Mononuclear cell (primary cell): ENCODE results near the gene RAB11FIP3. TPM values are rescaled to one million over a fixed set of nuclear protein-coding genes. Genes with fewer than 3 reads are reported as not detected.
"Not testable (repeated sequence)": the region's sequence is repeated elsewhere in the genome, so short reads cannot be mapped to it uniquely, and the experiment has no call there.

ENCODE experiments used
- H3K27me3 ChIP-seq: 2 replicates; pipeline ENCODE4 v1.6.0; 2011; ENCODE audit warnings: low read length, control low read depth; ENCODE audit not compliant: insufficient read depth
- H3K4me1 ChIP-seq: 2 replicates; pipeline ENCODE4 v1.5.1; 2011; ENCODE audit warnings: mild to moderate bottlenecking, low read length, control low read depth; ENCODE audit not compliant: insufficient read depth
- H3K4me3 ChIP-seq: 2 replicates; pipeline ENCODE4 v1.5.1; 2011; ENCODE audit warnings: mild to moderate bottlenecking, low read length, moderate library complexity
- H3K9me3 ChIP-seq: 2 replicates; pipeline ENCODE4 v1.5.1; 2011; ENCODE audit warnings: low read depth, mild to moderate bottlenecking, control low read depth, low read length
- total RNA-seq: library from RNA; depleted of rRNA; stranded (reverse); fragments of >200 nt; gene quantifications from one replicate; pipeline ENCODE4 v1.2.3, GENCODE V29; 2012

RAB11FIP3 gene
- total RNA-seq, 1 donor = 6.5 TPM

DNA sequence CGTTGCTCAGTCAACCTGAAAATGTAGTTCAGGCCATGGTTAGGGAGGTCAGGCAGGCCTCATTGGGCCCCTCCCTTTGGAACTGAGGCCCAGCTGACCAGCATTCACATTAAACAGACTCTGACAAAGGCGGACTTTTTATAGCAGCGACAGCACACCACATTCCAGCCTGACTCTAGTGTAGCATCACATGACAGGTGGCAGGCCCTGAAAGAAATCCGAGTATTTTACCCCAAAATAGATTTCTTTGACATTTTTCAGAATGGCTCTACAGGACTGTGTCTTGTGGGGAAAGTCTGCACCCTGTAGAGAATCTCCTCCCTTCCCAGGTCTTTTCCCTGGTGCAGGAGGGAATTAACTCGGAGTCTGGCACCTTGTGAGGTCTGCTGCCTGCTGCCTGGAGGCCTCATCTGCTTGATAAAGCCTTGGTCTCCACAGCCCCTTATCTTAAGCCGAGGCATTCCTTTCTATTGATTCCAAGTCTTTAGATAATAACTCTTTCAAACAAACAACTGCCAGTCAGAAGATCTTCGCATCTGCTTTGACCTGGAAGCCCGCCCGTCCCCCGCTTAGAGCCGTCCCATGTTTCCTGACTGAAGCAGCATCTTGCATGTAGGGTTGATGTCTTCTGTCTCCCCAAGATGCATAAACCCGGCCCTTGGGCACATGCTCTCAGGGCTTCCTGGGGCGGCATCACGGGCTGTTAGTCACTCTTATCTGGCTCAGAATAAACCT is 58.1 kb downstream of the RAB11FIP3 start:
- H3K9me3 ChIP-seq = no peaks in the 10 kb centered on the region
- H3K4me3 ChIP-seq = no peak overlapping the region
- H3K4me1 ChIP-seq = no peaks in the 10 kb centered on the region
- H3K27me3 ChIP-seq = no peaks in the 10 kb centered on the region

DNA sequence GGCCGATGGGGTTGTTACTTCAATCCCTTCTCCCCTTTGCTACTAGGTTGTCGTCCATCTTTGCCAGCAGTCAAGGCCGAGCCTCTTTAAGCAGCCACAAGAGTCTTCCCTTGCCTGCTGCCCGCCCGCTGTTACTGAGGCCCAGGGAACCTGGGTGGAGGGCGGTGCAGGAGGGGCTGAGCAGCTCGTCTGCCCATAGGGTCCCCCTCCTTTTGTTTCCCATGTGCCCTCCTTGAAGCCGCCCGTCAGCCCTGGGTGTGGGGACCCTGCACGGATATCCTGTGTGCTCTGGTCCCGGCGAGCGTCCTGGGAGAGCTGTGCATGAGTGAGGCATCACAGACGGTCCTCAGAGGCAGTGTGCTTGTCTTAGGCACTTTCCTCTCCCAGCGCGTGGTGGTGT is 64.2 kb downstream of the RAB11FIP3 start:
- Histone ChIP-seq H3K9me3 (no peaks in the 10 kb centered on the region), H3K4me3 (no peak overlapping the region), H3K4me1 (no peaks in the 10 kb centered on the region), H3K27me3 (no peaks in the 10 kb centered on the region)

DNA sequence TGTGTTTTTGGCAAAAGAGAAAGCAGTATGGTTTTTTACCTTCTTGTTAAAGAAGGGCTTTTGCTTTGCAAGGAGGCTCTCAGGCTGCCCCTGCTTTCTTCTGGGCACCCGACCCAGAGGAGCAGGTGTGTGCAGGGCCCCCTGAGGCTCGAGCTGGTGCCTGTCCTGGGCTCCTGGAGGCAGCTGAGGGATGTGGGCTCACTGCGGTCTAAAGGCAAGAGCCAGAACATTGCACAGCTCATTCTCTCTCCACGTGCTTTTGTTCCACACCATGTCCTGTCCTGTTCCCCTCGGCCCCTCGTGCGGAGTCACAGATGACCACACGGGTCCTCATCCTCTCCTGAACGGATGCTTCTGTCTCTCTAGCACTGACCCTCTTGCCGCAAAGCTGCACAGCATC is 65.3 kb downstream of the RAB11FIP3 start:
- Histone ChIP-seq H3K27me3 (no peaks in the 10 kb centered on the region), H3K4me1 (no peaks in the 10 kb centered on the region)

DNA sequence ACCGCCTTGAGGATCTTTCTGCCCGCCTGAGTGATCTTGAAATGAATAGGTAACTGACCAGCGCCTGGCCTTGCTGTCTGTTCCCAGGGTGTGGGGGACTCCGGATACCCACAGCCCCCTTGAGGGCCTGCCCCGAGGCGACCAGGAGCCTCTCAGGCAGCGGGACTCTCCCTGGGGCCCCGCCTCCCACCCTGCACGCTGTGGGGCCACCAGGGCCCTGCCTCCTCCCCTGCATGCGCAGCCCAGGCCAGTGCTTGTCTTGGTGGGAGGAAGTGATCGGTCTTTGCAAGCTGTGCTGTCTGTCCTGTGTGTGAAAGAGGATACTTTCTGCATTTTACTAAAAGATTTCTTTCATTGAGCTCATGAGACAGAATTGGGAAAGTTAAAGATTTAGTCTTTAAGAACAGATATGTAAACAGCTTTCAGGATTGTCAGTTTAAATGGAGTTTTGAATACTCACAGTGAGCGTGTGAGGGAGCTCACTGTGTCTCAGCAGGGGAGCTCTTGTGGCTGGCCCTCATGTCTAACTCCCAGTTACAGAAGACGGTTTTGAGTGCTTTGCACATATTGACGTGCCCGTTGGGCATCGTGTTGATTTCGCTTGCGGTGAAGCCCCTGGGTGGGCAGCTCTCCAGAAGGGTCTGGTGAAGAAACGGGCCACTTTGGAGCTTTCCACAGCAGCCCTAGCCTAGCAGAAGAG is 65.9 kb downstream of the RAB11FIP3 start:
- Histone ChIP-seq H3K4me3 (no peak overlapping the region), H3K9me3 (no peaks in the 10 kb centered on the region), H3K4me1 (no peaks in the 10 kb centered on the region), H3K27me3 (no peaks in the 10 kb centered on the region)

More for the DNA sequence above, 65.3 kb downstream of the RAB11FIP3 start:
- Histone ChIP-seq H3K9me3 (no peaks in the 10 kb centered on the region), H3K4me3 (no peak overlapping the region)

DNA sequence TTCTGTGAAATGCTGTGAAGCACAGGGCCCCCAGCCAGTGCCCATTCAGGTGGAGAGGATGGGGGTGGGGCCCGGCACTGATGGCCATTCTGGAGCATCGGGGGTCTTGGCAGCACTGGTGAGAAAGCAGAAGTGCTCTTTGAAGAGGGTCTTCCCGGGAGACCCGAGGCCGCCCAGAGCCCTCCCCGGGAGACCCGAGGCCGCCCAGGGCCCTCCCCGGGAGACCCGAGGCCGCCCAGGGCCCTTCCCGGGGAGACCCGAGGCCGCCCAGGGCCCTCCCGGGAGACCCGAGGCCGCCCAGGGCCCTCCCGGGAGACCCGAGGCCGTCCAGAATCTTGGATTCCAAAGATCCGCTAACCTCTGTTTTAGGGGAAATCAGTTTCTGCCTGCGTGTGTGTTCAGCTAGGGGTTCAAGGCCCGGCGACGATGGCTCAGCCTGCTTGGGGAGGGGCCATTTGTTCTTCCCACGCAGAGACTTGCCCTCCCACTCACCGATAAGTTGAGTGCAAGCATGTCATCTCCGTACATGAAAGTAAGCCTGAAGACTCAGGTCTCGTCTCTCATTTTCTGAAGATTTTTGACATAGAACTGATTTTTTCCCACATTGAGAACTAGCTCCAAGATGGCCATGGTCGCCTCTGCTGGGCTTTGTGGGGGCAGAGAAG is 66.9 kb downstream of the RAB11FIP3 start:
- Histone ChIP-seq H3K27me3 (no peaks in the 10 kb centered on the region), H3K4me1 (no peaks in the 10 kb centered on the region), H3K4me3 (no peak overlapping the region), H3K9me3 (no peaks in the 10 kb centered on the region)

DNA sequence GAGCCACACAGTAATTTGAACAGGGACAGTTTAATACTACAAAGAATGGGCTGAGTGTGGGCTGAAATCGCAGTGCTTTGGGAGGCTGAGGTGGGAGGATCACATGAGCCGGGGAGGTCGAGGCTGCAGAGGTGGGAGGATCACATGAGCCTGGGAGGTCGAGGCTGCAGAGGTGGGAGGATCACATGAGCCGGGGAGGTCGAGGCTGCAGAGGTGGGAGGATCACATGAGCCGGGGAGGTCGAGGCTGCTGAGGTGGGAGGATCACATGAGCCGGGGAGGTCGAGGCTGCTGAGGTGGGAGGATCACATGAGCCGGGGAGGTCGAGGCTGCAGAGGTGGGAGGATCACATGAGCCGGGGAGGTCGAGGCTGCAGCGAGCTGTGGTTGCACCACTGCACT is 69.2 kb downstream of the RAB11FIP3 start:
- not testable (repeated sequence) for H3K4me3 ChIP-seq, H3K9me3 ChIP-seq, H3K4me1 ChIP-seq, H3K27me3 ChIP-seq

DNA sequence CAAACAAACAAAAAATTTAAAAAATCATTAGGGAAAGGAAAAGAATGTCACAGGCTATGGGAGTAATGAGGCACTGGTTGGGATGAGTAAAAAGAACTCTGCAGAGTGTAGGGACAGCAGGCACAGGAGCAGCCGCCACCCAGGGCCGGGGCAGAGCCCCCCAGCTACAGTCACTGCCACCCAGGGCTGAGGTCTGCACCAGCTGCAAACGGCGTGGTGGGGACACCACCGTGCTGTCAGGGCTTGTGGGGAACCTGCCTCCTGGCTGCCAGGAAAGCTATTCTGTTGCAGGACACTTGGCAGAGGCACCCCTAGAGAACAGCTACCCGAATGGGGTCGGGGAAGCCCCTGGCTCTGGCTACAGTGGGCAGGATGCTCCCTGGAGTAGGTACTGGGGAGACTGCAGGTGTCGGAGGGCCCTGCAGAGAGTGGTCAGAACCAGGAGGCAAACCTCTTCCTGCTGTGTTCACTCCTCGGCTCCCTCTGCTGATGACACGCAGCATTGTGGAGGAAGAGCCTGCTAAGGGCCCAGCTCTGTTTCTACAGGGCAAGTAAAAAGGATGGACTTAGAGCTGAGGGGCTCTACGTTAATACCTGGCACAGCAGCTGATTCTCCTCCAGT is 69.8 kb downstream of the RAB11FIP3 start:
- Histone ChIP-seq H3K4me1 (no peaks in the 10 kb centered on the region), H3K4me3 (no peak overlapping the region), H3K9me3 (no peaks in the 10 kb centered on the region), H3K27me3 (no peaks in the 10 kb centered on the region)

DNA sequence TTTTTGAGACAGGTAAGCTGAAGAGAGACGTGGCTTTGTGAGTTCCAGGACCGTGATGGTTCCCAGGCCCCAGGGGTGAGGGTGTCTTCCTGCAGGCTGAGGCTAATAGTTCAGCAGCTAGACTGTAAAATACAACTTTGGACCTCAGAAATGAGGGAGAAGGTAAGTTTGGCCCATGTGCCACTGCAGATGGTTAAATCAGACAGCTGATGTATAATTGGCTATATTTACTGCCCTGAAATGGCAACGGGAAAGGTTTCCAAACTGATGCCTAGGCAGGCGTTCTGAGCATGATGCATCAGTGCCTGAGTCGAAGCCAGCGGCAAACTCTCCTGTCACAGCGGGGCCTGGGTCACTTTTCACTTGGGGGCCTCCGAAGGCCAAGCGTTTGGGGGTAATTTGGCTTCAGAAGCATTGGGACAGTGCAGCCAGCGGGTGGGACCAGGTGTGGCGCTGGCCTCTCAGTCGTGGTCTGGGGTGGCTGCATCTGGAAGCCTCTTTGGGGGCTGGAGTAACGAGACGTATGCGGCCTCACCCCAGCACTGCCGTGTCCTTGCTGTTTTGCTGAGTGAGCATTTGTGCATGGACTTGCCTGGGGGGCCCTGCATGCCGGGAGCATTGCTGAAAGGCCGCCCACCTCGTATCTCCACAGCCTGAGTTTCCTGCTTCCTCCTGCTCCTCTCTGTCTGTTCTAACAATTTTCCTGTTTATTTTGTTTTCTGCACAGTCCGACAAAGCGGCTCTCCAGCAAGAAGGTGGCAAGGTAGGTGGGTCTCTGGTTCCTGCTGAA is 70.8 kb downstream of the RAB11FIP3 start:
- H3K27me3 ChIP-seq = no peaks in the 10 kb centered on the region
- no peak overlapping the region for H3K4me3 ChIP-seq
- no peaks in the 10 kb centered on the region for H3K4me1 ChIP-seq
- H3K9me3 ChIP-seq = no peaks in the 10 kb centered on the region

DNA sequence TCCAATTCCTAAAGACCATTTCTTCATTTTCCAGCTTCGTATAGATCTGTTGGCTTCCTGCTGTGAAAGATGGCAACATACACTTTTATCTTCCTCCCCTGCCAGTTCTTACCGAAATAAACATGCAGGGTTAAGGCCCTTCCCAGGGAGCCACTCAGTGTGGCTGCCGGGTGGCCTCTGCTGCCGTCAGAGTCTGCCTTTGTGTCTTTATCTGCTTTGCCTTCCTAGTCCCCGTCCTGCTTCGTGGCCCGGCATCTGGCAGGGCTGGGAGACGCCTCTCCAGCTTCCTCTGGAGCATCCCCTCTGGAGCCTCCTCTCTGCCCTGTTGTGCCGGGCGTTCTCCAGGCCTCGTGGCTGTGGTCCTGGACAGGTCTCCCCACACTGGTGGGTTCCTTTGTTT is 71.8 kb downstream of the RAB11FIP3 start:
- Histone ChIP-seq H3K9me3 (no peaks in the 10 kb centered on the region), H3K27me3 (no peaks in the 10 kb centered on the region), H3K4me3 (no peak overlapping the region), H3K4me1 (no peaks in the 10 kb centered on the region)

DNA sequence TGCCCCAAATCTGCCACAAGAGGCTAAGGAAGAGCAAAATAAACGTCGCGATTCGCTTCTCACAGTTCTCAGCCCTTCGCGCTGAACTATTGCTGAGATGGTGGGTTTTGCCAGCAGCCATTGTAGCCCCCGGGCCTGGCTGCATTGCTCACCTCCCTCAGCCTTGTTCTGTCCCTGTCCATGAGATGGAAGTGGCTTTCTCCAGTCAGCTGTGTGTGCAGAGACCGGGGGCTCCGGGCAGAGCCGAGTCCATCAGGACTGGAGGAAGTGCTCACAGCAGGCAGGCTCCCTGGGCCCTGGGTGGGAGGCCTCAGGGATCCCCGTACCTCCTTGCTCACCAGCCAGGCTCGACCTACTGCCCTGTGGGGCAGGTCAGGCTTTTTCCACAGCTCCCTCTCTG is 74.5 kb downstream of the RAB11FIP3 start:
- Histone ChIP-seq H3K4me3 (no peak overlapping the region), H3K4me1 (no peaks in the 10 kb centered on the region), H3K27me3 (no peaks in the 10 kb centered on the region), H3K9me3 (no peaks in the 10 kb centered on the region)

DNA sequence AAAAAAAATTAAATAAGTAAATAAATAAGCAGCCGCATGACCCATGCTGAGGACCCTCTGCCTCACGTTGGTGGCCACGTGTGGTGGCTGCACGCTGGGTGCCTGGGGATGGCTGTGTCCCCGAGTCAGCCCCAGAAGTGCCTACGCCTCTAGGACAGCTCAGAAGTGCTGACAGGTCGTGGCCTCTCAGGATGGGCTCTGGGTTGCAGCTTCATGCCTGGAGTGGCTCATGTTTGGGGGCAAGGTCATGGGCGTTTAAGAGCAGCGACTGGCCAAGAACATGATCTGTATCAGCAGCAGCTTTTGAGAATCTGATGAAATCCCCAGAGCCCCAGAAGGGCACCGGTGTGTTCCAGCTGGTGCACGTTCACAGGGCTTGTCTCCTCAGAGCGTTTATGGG is 75.3 kb downstream of the RAB11FIP3 start:
- Histone ChIP-seq H3K4me3 (no peak overlapping the region), H3K4me1 (no peaks in the 10 kb centered on the region), H3K27me3 (no peaks in the 10 kb centered on the region), H3K9me3 (no peaks in the 10 kb centered on the region)

DNA sequence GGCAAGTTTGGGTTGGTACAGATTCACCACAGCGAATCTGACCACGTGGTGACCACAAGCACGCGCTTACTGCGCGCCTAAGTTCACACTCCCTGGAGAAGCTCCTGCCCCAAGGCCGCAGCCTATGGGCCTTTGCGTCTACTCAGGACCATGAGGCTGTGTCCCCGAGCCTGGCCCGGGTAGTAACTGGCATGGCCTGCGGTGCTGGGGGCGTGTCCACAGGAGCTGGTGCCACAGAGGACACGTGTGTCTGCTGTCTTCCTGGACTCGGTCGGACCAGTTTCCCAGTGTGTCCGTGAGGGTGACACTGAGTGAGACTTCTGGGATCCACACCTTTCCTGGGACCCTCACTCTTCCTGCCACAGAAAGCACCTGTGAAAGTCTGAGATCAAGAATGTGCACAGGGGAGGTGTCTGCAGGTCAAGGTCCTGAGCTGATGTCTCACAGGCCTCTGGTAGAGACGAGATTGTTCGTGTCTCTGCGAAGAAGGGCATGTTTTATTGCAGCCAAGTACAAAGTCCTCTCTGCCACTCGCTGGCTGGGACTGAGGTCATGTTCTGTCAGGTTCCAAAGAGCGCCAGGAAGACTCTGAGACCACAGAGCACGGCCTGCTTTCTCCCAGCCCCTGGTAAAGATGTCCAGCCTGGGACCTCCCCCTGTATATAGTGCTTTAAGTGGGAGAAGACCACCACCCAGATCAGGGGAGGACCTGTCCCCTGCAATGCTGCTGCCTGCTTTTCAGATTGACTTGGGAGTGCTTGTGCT is 76.9 kb downstream of the RAB11FIP3 start:
- no peaks in the 10 kb centered on the region for H3K27me3 ChIP-seq
- H3K9me3 ChIP-seq = no peaks in the 10 kb centered on the region
- no peaks in the 10 kb centered on the region for H3K4me1 ChIP-seq
- no peak overlapping the region for H3K4me3 ChIP-seq

DNA sequence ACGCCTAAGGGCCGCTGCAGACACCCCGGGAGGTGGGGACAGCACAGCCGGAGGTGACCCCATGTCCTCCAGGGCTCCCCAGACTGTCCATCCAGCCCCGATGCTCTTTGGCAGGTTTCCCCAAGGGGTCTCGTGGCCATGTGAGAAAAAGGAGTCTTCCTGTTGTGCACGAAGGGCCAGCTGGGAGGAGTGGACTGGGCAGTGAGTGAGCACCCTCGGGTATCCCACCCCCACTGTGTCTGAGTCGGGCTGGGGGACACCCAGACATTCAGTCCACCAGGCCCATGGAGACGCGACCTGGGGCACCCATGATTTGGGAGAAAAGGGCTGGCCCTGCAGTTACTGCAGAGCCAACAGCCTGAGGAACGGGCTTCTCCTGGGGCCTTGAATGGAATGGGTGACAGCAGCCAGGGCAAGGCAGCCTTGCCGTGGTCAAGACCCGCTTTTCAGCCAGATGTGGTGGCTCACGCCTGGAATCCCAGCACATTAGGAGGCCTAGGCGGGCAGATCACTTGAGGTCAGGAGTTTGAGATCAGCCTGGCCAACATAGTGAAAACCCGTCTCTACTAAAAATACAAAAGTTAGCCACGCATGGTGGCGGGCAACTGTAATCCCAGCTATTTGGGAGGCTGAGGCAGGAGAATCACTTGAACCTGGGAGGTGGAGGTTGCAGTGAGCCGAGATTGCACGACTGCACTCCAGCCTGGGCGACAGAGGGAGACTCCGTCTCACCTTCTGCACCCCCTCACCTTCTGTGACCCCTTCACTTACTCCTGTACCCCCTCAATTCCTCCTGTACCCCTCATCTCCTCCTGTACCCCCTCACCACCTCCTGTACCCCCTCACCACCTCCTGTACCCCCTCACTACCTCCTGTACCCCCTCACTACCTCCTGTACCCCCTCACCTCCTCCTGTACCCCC is 78.0 kb downstream of the RAB11FIP3 start:
- no peaks in the 10 kb centered on the region for H3K27me3 ChIP-seq
- H3K4me1 ChIP-seq = no peaks in the 10 kb centered on the region
- H3K9me3 ChIP-seq = no peaks in the 10 kb centered on the region
- H3K4me3 ChIP-seq = no peak overlapping the region
